Mucosa of descending colon (tissue), 3 donors: ENCODE results near the gene STARD3NL. TPM values are rescaled to one million over a fixed set of nuclear protein-coding genes. Genes with fewer than 3 reads are reported as not detected.

Experiments
- ATAC-seq: fragments of 200-7000 bp; cut with Tn5 transposase; one replicate; pipeline ENCODE4 v1.9.1; 2020; ENCODE audit warnings: mild to moderate bottlenecking, moderate library complexity
- DNase-seq, 3 donors: peaks; one replicate each; pipeline ENCODE4 v3.0.0-alpha.2; 2020
- H3K36me3 ChIP-seq: fragments of 200-600 bp; one replicate; pipeline ENCODE4 v1.8.0; 2021; ENCODE audit warnings: low read depth, mild to moderate bottlenecking
- H3K4me1 ChIP-seq: fragments of 200-600 bp; one replicate; pipeline ENCODE4 v1.8.0; 2021; ENCODE audit warnings: low read depth, mild to moderate bottlenecking
- H3K4me3 ChIP-seq: fragments of 200-600 bp; one replicate; pipeline ENCODE4 v1.8.0; 2021; ENCODE audit warnings: mild to moderate bottlenecking
- H3K9me3 ChIP-seq: fragments of 200-600 bp; one replicate; pipeline ENCODE4 v1.8.0; 2021; ENCODE audit warnings: mild to moderate bottlenecking
- CTCF ChIP-seq: fragments of 200-600 bp; IDR thresholded peaks from one replicate; pipeline ENCODE4 v1.8.0; 2022; ENCODE audit warnings: antibody characterized with exemption, mild to moderate bottlenecking
- intact Hi-C, 2 donors: fragments of 100-400 bp; cut with DNase I in 1 of 2; cut with micrococcal nuclease in 1 of 2; formaldehyde crosslinking; loops; one replicate each; pipeline versions ENCODE4 v1.11.0 to v1.11.1; 2022; cut with DNase I, micrococcal nuclease
- total RNA-seq, 3 donors: library from RNA; stranded (reverse); fragmentation: NEBNext Ultra II Directional in 2 of 3; extraction: Animal tissue kit (Norgen Biotek cat#: 25700) in 2 of 3; gene quantifications; one replicate each; pipeline versions ENCODE4 v1.2.1 to v1.2.4, GENCODE V29; 2021 to 2023
- donor health status: DM: no; HTN: no; CAD: no; lungs with moderate emphysema.
- donor health status: DM: no; HTN: no; CAD: no.
- donor health status: DM: no; HTN: yes; CAD: no.

The STARD3NL gene
- total RNA-seq, 3 donors from 2014 or later, result 24.7 to 30.0 (median 25.3) TPM

- Histone ChIP-seq H3K4me3 (no peak overlapping the region), H3K9me3 (no peaks in the 10 kb centered on the region), H3K36me3 (no peaks in the 10 kb centered on the region), H3K4me1 (peaks cover 2% of the 10 kb centered on the region)
- ATAC-seq (no peak), DNase-seq (no peak)
- TF ChIP-seq CTCF, result no peak
- intact Hi-C loops, result no loop called here
Observed at GRCh38 chr7:38185395-38186307, 7.6 kb downstream of the STARD3NL start.

GRCh38 chr7:38186593-38187314 is 8.7 kb downstream of the STARD3NL start:
- no peak overlapping the region for H3K4me3 ChIP-seq
- DNase-seq (no peak), ATAC-seq (no peak)
- intact Hi-C loops, result no loop called here
- no peaks in the 10 kb centered on the region for H3K36me3 ChIP-seq
- H3K4me1 ChIP-seq, result peaks cover 2% of the 10 kb centered on the region
- no peak for TF ChIP-seq CTCF
- H3K9me3 ChIP-seq, result peaks cover 6% of the 10 kb centered on the region

DNA sequence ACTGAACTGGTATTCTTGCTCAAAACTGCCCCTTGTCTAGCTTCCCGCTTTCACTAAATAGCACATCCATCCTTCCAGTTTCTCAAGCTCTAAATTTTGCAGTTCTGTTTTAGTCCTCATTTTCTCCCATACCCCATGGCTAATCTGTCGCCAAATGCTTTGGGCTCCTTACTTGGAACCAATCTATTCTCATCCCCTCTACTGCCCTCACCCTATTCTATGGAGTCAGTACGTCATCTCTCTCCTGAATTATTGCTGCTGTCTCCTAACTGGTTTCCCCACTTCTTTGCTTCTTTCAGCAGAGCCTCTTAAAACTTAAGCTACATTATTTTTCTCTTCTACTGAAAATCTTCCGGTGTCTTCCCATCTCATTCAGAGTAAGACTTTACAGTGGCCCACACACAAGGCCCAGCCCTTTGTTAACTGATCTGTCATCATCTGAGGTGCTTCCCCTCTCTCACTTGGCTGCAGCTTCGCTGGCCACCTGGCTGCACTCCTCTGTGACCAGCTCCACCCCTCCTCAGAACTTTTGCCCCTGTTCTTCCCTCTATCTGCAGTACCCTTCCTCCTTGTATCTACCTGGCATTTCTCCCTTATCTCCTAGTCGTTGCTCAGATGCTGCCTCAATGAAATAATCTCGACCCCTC is 9.9 kb downstream of the STARD3NL start:
- no peak for DNase-seq
- peaks cover 11% of the 10 kb centered on the region for H3K9me3 ChIP-seq
- intact Hi-C loops, result no loop called here
- no peak overlapping the region for H3K4me3 ChIP-seq
- no peak for TF ChIP-seq CTCF
- H3K36me3 ChIP-seq, result no peaks in the 10 kb centered on the region
- ATAC-seq, result no peak
- H3K4me1 ChIP-seq, result peaks cover 2% of the 10 kb centered on the region

GRCh38 chr7:38189231-38189938 is 11.3 kb downstream of the STARD3NL start:
- H3K9me3 ChIP-seq, result peaks cover 11% of the 10 kb centered on the region
- peaks cover 2% of the 10 kb centered on the region for H3K4me1 ChIP-seq
- H3K4me3 ChIP-seq, result no peak overlapping the region
- ATAC-seq, result no peak
- DNase-seq, result no peak
- H3K36me3 ChIP-seq, result no peaks in the 10 kb centered on the region
- TF ChIP-seq CTCF, result no peak
- intact Hi-C loops, result no loop called here

DNA sequence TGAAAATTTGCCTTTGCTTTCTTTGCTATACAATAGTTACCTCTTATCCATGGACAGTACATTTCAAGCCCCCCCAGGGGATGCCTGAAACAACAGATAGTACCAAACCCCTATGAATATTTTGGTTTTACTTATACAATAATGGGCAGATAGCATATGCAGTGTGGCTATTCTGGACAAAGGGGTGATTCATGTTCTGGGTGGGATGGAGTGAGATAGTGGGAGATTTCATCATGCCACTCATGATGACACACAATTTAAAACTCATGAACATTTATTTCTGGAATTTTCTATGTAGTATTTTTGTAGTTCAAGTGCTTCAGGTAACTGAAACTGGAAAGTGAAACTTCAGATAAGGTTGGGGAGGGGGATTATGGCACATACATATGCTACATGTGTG is 12.0 kb downstream of the STARD3NL start:
- no peak for ATAC-seq

More for the DNA sequence above, 12.0 kb downstream of the STARD3NL start:
- H3K4me3 ChIP-seq, result no peak overlapping the region
- no peaks in the 10 kb centered on the region for H3K36me3 ChIP-seq
- intact Hi-C loops, result no loop called here
- H3K9me3 ChIP-seq, result peaks cover 11% of the 10 kb centered on the region
- no peak for TF ChIP-seq CTCF
- no peak for DNase-seq
- peaks cover 2% of the 10 kb centered on the region for H3K4me1 ChIP-seq
